Heart left ventricle (tissue), 16 donors: ENCODE measurements around the gene COX14. TPM values are rescaled to one million over a fixed set of nuclear protein-coding genes. Genes with fewer than 3 reads are reported as not detected.
A peak's percentile ranks its signal among the peaks of the same experiment; 100 is the strongest.

Experiments
- ATAC-seq, 4 donors: fragments of 200-7000 bp; cut with Tn5 transposase; one replicate each; pipeline ENCODE4 v1.9.1; 2020 to 2022; ENCODE audit warnings: moderate library complexity in 4 of 4, mild to moderate bottlenecking in 3 of 4, moderate number of reproducible peaks in 1 of 4
- DNase-seq, 5 donors: peaks; one replicate each; pipeline ENCODE4 v3.0.0-alpha.2; 2020
- H3K27ac ChIP-seq, 12 donors: fragments of 200-600 bp; sonication (generic) in 4 of 12; one replicate each; pipeline versions ENCODE4 v1.5.0 to v1.8.0; 2016 to 2022; ENCODE audit warnings: mild to moderate bottlenecking in 2 of 12
- H3K27me3 ChIP-seq, 9 donors: fragments of 200-600 bp; sonication (generic) in 2 of 9; one replicate each; pipeline versions ENCODE4 v1.5.1 to v1.8.0; 2016 to 2022; ENCODE audit warnings: mild to moderate bottlenecking in 3 of 9
- H3K36me3 ChIP-seq, 9 donors: fragments of 200-600 bp; sonication (generic) in 2 of 9; one replicate each; pipeline versions ENCODE4 v1.5.0 to v1.8.0; 2018 to 2022; ENCODE audit warnings: mild to moderate bottlenecking in 2 of 9
- H3K4me1 ChIP-seq, 12 donors: fragments of 200-600 bp; sonication (generic) in 4 of 12; one replicate each; pipeline versions ENCODE4 v1.5.0 to v1.8.0; 2016 to 2022; ENCODE audit warnings: mild to moderate bottlenecking in 3 of 12
- H3K4me3 ChIP-seq, 12 donors: fragments of 200-600 bp; sonication (generic) in 4 of 12; one replicate each; pipeline versions ENCODE4 v1.5.0 to v1.8.0; 2017 to 2022; ENCODE audit warnings: mild to moderate bottlenecking in 9 of 12, moderate library complexity in 4 of 12
- H3K9me3 ChIP-seq, 12 donors: fragments of 200-600 bp; sonication (generic) in 4 of 12; one replicate each; pipeline versions ENCODE4 v1.5.0 to v1.8.0; 2016 to 2022; ENCODE audit warnings: mild to moderate bottlenecking in 1 of 12
- POLR2A ChIP-seq, 2 donors: fragments of 450-650 bp; IDR thresholded peaks; one replicate each; pipeline ENCODE4 v1.6.1; 2017; ENCODE audit warnings: antibody characterized with exemption in 2 of 2, mild to moderate bottlenecking in 2 of 2, moderate library complexity in 2 of 2
- WGBS, 4 donors: extraction: QIAGEN DNeasy Blood & Tissue Kit in 2 of 4; methylation state at CpG; one replicate each; pipeline versions ENCODE4 v1.1.5 to v1.1.7; 2013 to 2018; 5-methylcytosine and 5-hydroxymethylcytosine counted together
- intact Hi-C, 10 donors: fragments of 100-400 bp; cut with DNase I; formaldehyde crosslinking; loops; one replicate each; pipeline versions ENCODE4 v1.11.1 to v1.14.2; 2022
- polyA plus RNA-seq, 2 donors: library from polyadenylated mRNA; stranded (reverse); fragments of 200-250 nt; gene quantifications; one replicate each; pipeline ENCODE4 v1.2.3, GENCODE V29; 2013
- total RNA-seq, 9 donors: library from RNA; depleted of rRNA in 2 of 9; stranded (reverse); fragments of >200 nt in 2 of 9; fragmentation: NEBNext Ultra II Directional in 3 of 9; extraction: Animal tissue kit (Norgen Biotek cat#: 25700) in 3 of 9; gene quantifications; one replicate each; pipeline versions ENCODE4 v1.1.0 to v1.2.4, GENCODE V29; 2016 to 2023
- TF ChIP-seq, protein P1 (sequence below), 12 donors: fragments of 200-600 bp; sonication (generic) in 4 of 12; IDR thresholded peaks; one replicate each; pipeline versions ENCODE4 v1.5.0 to v1.8.0; 2018 to 2022; ENCODE audit warnings: antibody characterized with exemption in 12 of 12, mild to moderate bottlenecking in 5 of 12
- donor health status: ischemic (EF 13 %, LVEDD 7.1; RV severe dilation, severe dysfunction).
- donor health status: healthy with polysubstance abuse.
- donor health status: DM: no; HTN: yes; CAD: no.
- donor health status: DM: no; HTN: no; CAD: no.
- donor health status: ischemic (EF 25% LVEDD 6.9; RV normal size, moderate dysfunction).
- donor health status: ischemic (EF 25% LVEDD 5.7; RV mildly dilated, moderate dysfunction).
- donor health status: healthy.
- donor health status: DM: yes; HTN: yes; CAD: no.
- donor health status: ischemic (EF 35%, LVEDD 5.7; RV mildly dilated, moderate dysfunction).
- donor health status: nonischemic (EF 11% LVEDD 7.7; RV severe dilation, severe dysfunction).
- donor health status: DM: yes; HTN: yes; CAD: no.
- donor health status: PGD.
- donor health status: ischemic (EF 29% LVEDD 5.4; RV normal size, mild dysfunction).
- donor health status: nonischemic (EF 23%, LVEDD 6.1; RV moderate dilation, normal function).

COX14 gene
- total and polyA plus RNA-seq, 11 donors, result 134 to 217 (median 159) TPM

DNA sequence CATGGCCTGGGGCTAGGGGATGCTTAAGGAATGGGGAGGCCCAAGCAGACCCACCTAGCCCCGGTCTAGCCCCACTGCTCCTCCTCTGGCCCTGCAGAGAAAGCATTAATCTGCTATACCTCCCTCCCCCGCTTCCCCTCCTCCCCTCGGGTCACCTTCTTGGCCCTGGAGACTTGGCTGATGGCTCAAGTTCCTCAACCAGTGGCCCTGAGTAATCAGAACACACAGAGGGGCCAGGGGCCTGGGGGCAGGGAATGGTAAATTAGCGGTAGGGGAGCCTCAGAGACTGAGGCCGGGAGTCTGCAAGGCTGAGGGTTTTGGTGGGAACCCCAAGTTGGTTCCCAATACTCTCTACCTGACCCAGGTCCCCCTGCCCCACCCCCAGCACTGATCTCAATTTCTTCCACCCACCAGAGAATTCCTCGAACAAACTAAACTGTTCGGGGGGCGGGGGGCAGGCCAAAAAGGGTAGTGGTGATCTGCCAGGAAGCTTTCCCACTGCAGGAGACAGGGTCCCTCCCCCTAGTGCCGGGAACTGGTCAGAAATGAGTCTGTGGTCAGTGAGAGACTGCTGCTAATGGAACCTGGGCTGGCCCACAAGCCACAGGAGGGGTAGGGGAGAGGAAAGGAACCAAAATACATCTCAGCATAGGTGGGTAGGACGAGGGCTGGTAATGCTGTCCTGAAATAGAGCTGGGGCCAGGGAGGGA is 39.7 kb upstream of the COX14 start:
- Histone ChIP-seq H3K27ac (no peak overlapping the region), H3K4me3 (no peak overlapping the region), H3K36me3 (no peaks in the 10 kb centered on the region), H3K9me3 (no peaks in the 10 kb centered on the region), H3K4me1 (peaks cover 0 to 13% (median 3%) of the 10 kb centered on the region in 12 donors), H3K27me3 (no peaks in the 10 kb centered on the region)
- WGBS, 4 donors, result 73 to 78% (median 76%) methylated on average over 10 of the region's 10 CpGs
- DNase-seq (no peak), ATAC-seq (no peak)
- TF ChIP-seq POLR2A (IDR thresholded peaks at IDR 0.05), result no peak
- TF ChIP-seq, protein P1, sequence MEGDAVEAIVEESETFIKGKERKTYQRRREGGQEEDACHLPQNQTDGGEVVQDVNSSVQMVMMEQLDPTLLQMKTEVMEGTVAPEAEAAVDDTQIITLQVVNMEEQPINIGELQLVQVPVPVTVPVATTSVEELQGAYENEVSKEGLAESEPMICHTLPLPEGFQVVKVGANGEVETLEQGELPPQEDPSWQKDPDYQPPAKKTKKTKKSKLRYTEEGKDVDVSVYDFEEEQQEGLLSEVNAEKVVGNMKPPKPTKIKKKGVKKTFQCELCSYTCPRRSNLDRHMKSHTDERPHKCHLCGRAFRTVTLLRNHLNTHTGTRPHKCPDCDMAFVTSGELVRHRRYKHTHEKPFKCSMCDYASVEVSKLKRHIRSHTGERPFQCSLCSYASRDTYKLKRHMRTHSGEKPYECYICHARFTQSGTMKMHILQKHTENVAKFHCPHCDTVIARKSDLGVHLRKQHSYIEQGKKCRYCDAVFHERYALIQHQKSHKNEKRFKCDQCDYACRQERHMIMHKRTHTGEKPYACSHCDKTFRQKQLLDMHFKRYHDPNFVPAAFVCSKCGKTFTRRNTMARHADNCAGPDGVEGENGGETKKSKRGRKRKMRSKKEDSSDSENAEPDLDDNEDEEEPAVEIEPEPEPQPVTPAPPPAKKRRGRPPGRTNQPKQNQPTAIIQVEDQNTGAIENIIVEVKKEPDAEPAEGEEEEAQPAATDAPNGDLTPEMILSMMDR (IDR thresholded peaks at IDR 0.05), result no peak
- intact Hi-C loops, result loop anchor here in 9 of 10 donors (5.0 to 10.0 kb wide), 7 partner anchors 35 to 332 kb away; partner anchors contain the start of gene LARP4 (in 1 of the 9)

DNA sequence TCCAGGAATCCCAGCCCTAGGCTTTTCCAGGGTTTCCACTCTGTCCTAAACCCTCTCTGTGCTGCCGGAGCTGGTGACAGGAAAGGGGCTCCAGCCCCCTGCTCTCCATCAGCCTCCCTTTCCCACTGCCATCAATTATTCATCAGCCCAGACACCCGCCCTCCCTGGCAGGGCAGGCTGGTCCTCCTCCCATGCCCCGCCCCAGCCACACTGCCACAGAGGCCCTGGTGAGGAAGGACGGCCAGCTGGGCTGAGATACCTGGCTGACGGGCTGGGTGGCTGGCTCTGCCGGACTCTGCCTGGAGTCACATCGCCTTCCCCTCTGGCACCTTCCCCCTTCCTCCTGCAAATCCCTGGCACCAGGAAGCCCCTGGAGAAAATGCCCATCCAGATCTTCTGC is 38.8 kb upstream of the COX14 start:
- DNase-seq, result peak in 1 of 5 donors; percentile 51
- Histone ChIP-seq H3K36me3 (no peaks in the 10 kb centered on the region), H3K27me3 (no peaks in the 10 kb centered on the region), H3K27ac (no peak overlapping the region), H3K9me3 (no peaks in the 10 kb centered on the region), H3K4me3 (no peak overlapping the region), H3K4me1 (peaks cover 0 to 13% (median 3%) of the 10 kb centered on the region in 12 donors)
- intact Hi-C loops, result loop anchor here in 9 of 10 donors (5.0 to 10.0 kb wide), 7 partner anchors 36 to 332 kb away; partner anchors contain the start of gene LARP4 (in 1 of the 9)
- TF ChIP-seq, protein P1 (IDR thresholded peaks at IDR 0.05), result no peak
- no peak for TF ChIP-seq POLR2A (IDR thresholded peaks at IDR 0.05)
- WGBS, 4 donors, result 88 to 93% (median 91%) methylated on average over 2 to 7 of the region's 7 CpGs
- ATAC-seq, result no peak

DNA sequence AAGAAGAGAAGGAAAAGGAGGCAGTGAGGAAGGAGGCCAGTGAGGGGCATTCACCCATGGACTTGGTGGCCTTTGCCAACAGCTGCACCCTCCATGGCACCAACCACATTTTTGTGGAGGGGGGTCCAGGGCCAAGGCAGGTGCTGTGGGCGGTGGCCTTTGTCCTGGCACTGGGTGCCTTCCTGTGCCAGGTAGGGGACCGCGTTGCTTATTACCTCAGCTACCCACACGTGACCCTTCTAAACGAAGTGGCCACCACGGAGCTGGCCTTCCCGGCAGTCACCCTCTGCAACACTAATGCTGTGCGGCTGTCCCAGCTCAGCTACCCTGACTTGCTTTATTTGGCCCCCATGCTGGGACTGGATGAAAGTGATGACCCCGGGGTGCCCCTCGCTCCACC is 38.3 kb upstream of the COX14 start:
- Histone ChIP-seq H3K27me3 (no peaks in the 10 kb centered on the region), H3K9me3 (no peaks in the 10 kb centered on the region), H3K4me3 (no peak overlapping the region), H3K27ac (no peak overlapping the region), H3K36me3 (no peaks in the 10 kb centered on the region), H3K4me1 (peaks cover 0 to 13% (median 3%) of the 10 kb centered on the region in 12 donors)
- ATAC-seq, result no peak
- peak in 2 of 5 donors; percentile 5 to 34 for DNase-seq
- TF ChIP-seq, protein P1 (IDR thresholded peaks at IDR 0.05), result no peak
- no peak for TF ChIP-seq POLR2A (IDR thresholded peaks at IDR 0.05)
- intact Hi-C loops, result loop anchor here in 9 of 10 donors (2.0 to 10.0 kb wide), 9 partner anchors 36 to 331 kb away; partner anchors contain the start of gene LARP4 (in 1 of the 9)
- 84 to 89% (median 86%) methylated on average over 9 to 10 of the region's 10 CpGs for WGBS, 4 donors
